BJ (cell line): Measurements from ENCODE around the gene CPAMD8. TPM values are rescaled to one million over a fixed set of nuclear protein-coding genes. Genes with fewer than 3 reads are reported as not detected.

Experiments used
- CTCF ChIA-PET: fragments of 350-600 bp; formaldehyde crosslinking; extraction: SDS; loops from one replicate; lab custom pipeline; 2021; ENCODE audit warnings: antibody characterized with exemption, inconsistent platforms; lab: Yijun Ruan, JAX
- POLR2A ChIA-PET: fragments of 300-600 bp; sonication (Branson Sonifier 250); formaldehyde crosslinking; extraction: SDS; loops from one replicate; lab custom pipeline; 2021; ENCODE audit warnings: antibody characterized with exemption; lab: Charles Lee
- DNase-seq: peaks from one replicate; pipeline ENCODE4 v3.0.0-alpha.2; 2011; ENCODE audit warnings: low read depth
- H3K27me3 ChIP-seq: 2 replicates; pipeline ENCODE4 v1.6.0; 2011; ENCODE audit warnings: low read length; ENCODE audit not compliant: control insufficient read depth, insufficient read depth
- H3K36me3 ChIP-seq: 2 replicates; pipeline ENCODE4 v1.5.1; 2011; ENCODE audit warnings: low read length; ENCODE audit not compliant: control insufficient read depth, insufficient read depth
- H3K4me3 ChIP-seq: 2 replicates; pipeline ENCODE4 v1.5.1; 2011; ENCODE audit warnings: low read depth, mild to moderate bottlenecking, control low read depth, low read length
- CTCF ChIP-seq: IDR thresholded peaks from 2 replicates; pipeline ENCODE4 v1.5.1; 2011; ENCODE audit warnings: low read depth, mild to moderate bottlenecking, control low read depth, inconsistent platforms, low read length, moderate library complexity; ENCODE audit not compliant: insufficient read depth
- polyA minus RNA-seq: library from RNA; depleted of rRNA, polyadenylated mRNA; stranded (reverse); fragments of >200 nt; gene quantifications from 2 replicates; pipeline ENCODE4 v1.2.3, GENCODE V29; 2011; rRNA and poly(A)+ RNA removed
- polyA plus RNA-seq: library from polyadenylated mRNA; depleted of rRNA; stranded (reverse); fragments of >200 nt; gene quantifications from 2 replicates; pipeline ENCODE4 v1.2.3, GENCODE V29; 2011; rRNA removed

CPAMD8 gene
- polyA plus RNA-seq = 0.89 and 1.1 TPM in 2 replicates
- 0.33 and 0.67 TPM in 2 replicates for polyA minus RNA-seq

GRCh38 chr19:17026706-17027534 is at the start of gene CPAMD8:
Gene CPAMD8, minus strand, starts transcription at chr19:17026810. Its CDS starts 168 bp downstream, at chr19:17026642.
- TF ChIP-seq CTCF = no peak

GRCh38 chr19:17075864-17076542 is 49.4 kb upstream of the CPAMD8 start:
- Histone ChIP-seq H3K4me3 (peak overlapping the region; percentile 95), H3K27me3 (no peaks in the 10 kb centered on the region), H3K36me3 (no peaks in the 10 kb centered on the region)
- DNase-seq = no peak
- no peak for TF ChIP-seq CTCF
- ChIA-PET CTCF (interaction anchor here (0.8 to 1.0 kb wide), 2 partner anchors 49 to 184 kb away, joined by 3 read pairs; no protein-coding TSS in a partner anchor), POLR2A (interaction anchor here (0.5 kb wide), 1 partner anchor 89 kb away, joined by 6 read pairs; no protein-coding TSS in a partner anchor)

More at GRCh38 chr19:17026706-17027534, at the start of gene CPAMD8:
- ChIA-PET CTCF (no interaction called here), POLR2A (no interaction called here)
- DNase-seq = no peak
- Histone ChIP-seq H3K36me3 (no peaks in the 10 kb centered on the region), H3K4me3 (no peak within 1 kb of the TSS), H3K27me3 (peaks cover 22% of the 10 kb centered on the region)

GRCh38 chr19:17075035-17075863 is 48.6 kb upstream of the CPAMD8 start, which contains the start of the genes HAUS8 and MYO9B:
Gene HAUS8, minus strand, starts transcription at chr19:17075452. Its CDS starts 30 bp downstream, at chr19:17075422.
Gene MYO9B, plus strand, starts transcription at chr19:17075777. Its CDS starts 25,941 bp downstream, at chr19:17101718.
- H3K4me3 ChIP-seq = peak within 1 kb of the TSS; percentile 95
- no peaks in the 10 kb centered on the region for H3K27me3 ChIP-seq
- ChIA-PET CTCF (interaction anchor here (1.3 to 2.4 kb wide), 3 partner anchors 9 to 207 kb away, joined by 3 to 11 read pairs (median 3); partner anchors contain the start of gene ANKLE1), POLR2A (no interaction called here)
- DNase-seq = peak; percentile 93
- H3K36me3 ChIP-seq = no peaks in the 10 kb centered on the region
- no peak for TF ChIP-seq CTCF

- POLR2A ChIA-PET = interaction anchor here (0.5 kb wide), 1 partner anchor 185 kb away, joined by 12 read pairs; no protein-coding TSS in a partner anchor
- no peaks in the 10 kb centered on the region for H3K27me3 ChIP-seq
- peak overlapping the region; percentile 86 for H3K4me3 ChIP-seq
- CTCF ChIA-PET = interaction anchor here (1.3 to 2.4 kb wide), 3 partner anchors 9 to 208 kb away, joined by 3 to 11 read pairs (median 3); partner anchors contain the start of gene ANKLE1
- DNase-seq = no peak
- no peak for TF ChIP-seq CTCF
- H3K36me3 ChIP-seq = no peaks in the 10 kb centered on the region
Observed at GRCh38 chr19:17074634-17075034, 48.0 kb upstream of the CPAMD8 start.
